Measurements from ENCODE around the gene FBXO15.
A peak's percentile ranks its signal among the peaks of the same experiment; 100 is the strongest.

DNA sequence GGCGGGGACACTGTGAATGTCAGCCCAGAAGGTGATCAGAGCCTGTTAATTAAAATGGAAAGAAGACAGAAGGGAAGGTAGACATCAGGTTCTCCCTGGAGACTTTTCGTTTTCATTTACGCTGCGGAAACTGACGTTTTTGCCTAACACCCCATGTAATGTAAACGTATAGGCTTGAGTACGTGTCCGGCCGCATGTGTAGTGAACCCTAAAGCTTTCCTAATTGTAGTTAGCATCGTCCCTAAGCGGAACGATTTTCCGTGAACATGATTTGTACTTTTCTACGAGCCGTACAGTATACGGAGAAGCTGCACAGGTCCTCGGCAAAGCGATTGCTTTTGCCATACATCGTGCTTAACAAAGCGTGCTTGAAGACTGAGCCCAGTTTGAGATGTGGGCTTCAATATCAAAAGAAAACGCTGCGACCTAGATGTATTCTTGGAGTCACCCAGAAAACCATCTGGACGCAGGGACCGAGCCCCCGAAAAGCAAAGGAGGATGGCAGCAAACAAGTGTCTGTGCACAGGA, 973 bp upstream of the FBXO15 start:
- TF ChIP-seq EZH2 (IDR thresholded peaks at IDR 0.05; ENCODE audit: low read depth, low read length, severe bottlenecking) (no peak), RXRA (IDR thresholded peaks at IDR 0.05; ENCODE audit: insufficient read depth, low read depth, low read length) (no peak), CTCF (IDR thresholded peaks at IDR 0.05; ENCODE audit: control extremely low read depth in 1 of 3, insufficient read depth in 1 of 3, low read depth in 1 of 3, low read length in 3 of 3) (no peak), SIN3A (conservative IDR thresholded peaks at IDR 0.05 in 1 of 2, IDR thresholded peaks at IDR 0.05 in 1 of 2; ENCODE audit: low read depth in 1 of 2, low read length in 2 of 2) (peak; percentile 46 to 77; a peak in 1 of 4 replicates), CREB1 (IDR thresholded peaks at IDR 0.05) (no peak), SRF (IDR thresholded peaks at IDR 0.05; ENCODE audit: low read depth, low read length) (no peak), NRF1 (IDR thresholded peaks at IDR 0.05; ENCODE audit: low read depth, low read length) (no peak), YY1 (IDR thresholded peaks at IDR 0.05; ENCODE audit: low read depth, low read length) (no peak), TCF12 (IDR thresholded peaks at IDR 0.05; ENCODE audit: low read depth, low read length) (no peak), RAD21 (IDR thresholded peaks at IDR 0.05 in 1 of 2, conservative IDR thresholded peaks at IDR 0.05 in 1 of 2; ENCODE audit: low read depth in 2 of 2, low read length in 2 of 2) (no peak), SP2 (IDR thresholded peaks at IDR 0.05; ENCODE audit: low read length) (no peak), ATF3 (IDR thresholded peaks at IDR 0.05; ENCODE audit: insufficient read depth, low read depth, low read length) (no peak)
